Lower leg skin (tissue), 3 donors: ENCODE results near the gene GNPAT.

Experiments used
- POLR2A ChIP-seq, 2 donors: fragments of 450-650 bp; IDR thresholded peaks; one replicate each; pipeline ENCODE4 v1.6.1; 2016 to 2017; ENCODE audit warnings: antibody characterized with exemption in 2 of 2, mild to moderate bottlenecking in 1 of 2, moderate library complexity in 1 of 2
- TF ChIP-seq, protein P1 (sequence below), 3 donors: fragments of 450-650 bp; IDR thresholded peaks; one replicate each; pipeline ENCODE4 v1.5.1; 2016; ENCODE audit warnings: antibody characterized with exemption in 3 of 3, mild to moderate bottlenecking in 3 of 3, moderate library complexity in 2 of 3

DNA sequence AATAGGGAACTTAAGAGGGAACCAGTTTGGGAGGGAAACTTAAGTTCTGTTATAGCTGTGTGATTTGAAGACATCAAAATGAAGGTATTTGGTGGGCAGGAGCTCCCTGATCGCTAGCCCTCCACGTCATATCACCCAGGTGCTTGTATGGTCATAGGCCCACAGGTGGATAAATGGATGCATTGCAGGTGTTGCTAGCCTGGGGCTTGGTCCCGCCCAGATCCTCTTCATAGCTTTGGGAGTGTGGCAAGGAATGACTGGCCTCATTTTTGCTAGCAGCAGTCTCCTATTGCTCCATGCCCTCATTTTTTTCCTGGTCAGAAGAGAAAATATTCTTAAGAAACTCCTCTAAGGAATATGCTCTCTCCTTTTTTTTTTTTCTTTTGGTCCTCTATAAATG, 11.3 kb downstream of the GNPAT start:
- TF ChIP-seq POLR2A (IDR thresholded peaks at IDR 0.05) = no peak
- TF ChIP-seq, protein P1, sequence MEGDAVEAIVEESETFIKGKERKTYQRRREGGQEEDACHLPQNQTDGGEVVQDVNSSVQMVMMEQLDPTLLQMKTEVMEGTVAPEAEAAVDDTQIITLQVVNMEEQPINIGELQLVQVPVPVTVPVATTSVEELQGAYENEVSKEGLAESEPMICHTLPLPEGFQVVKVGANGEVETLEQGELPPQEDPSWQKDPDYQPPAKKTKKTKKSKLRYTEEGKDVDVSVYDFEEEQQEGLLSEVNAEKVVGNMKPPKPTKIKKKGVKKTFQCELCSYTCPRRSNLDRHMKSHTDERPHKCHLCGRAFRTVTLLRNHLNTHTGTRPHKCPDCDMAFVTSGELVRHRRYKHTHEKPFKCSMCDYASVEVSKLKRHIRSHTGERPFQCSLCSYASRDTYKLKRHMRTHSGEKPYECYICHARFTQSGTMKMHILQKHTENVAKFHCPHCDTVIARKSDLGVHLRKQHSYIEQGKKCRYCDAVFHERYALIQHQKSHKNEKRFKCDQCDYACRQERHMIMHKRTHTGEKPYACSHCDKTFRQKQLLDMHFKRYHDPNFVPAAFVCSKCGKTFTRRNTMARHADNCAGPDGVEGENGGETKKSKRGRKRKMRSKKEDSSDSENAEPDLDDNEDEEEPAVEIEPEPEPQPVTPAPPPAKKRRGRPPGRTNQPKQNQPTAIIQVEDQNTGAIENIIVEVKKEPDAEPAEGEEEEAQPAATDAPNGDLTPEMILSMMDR (IDR thresholded peaks at IDR 0.05) = no peak
